Activated CD4-positive, alpha-beta memory T cell treated with anti-CD3 and anti-CD28 coated beads for 36 hours (primary cell): ENCODE results near the gene ZNF268. TPM values are rescaled to one million over a fixed set of nuclear protein-coding genes. Genes with fewer than 3 reads are reported as not detected.
"Not testable (repeated sequence)": the region's sequence is repeated elsewhere in the genome, so short reads cannot be mapped to it uniquely, and the experiment has no call there.

Source experiments
- CTCF ChIA-PET: fragments of 350-600 bp; sonication (Branson Sonifier 250); formaldehyde crosslinking; loops from one replicate; lab custom pipeline; 2021; ENCODE audit warnings: antibody characterized with exemption, inconsistent platforms; lab: Charles Lee
- POLR2A ChIA-PET: fragments of 350-600 bp; sonication (Branson Sonifier 250); formaldehyde crosslinking; loops from one replicate; lab custom pipeline; 2021; ENCODE audit warnings: antibody characterized with exemption; lab: Charles Lee
- DNase-seq: peaks from one replicate; pipeline ENCODE4 v3.0.0-alpha.2; 2020
- H3K27ac Mint-ChIP-seq: one replicate; pipeline ENCODE4 v1.8.0; 2021; ENCODE audit warnings: mixed read lengths
- H3K27me3 Mint-ChIP-seq: one replicate; pipeline ENCODE4 v1.8.0; 2021; ENCODE audit warnings: mixed read lengths
- H3K36me3 Mint-ChIP-seq: one replicate; pipeline ENCODE4 v1.8.0; 2021; ENCODE audit warnings: mixed read lengths
- H3K4me1 Mint-ChIP-seq: one replicate; pipeline ENCODE4 v1.8.0; 2021; ENCODE audit warnings: low read depth, mixed read lengths
- H3K4me3 Mint-ChIP-seq: one replicate; pipeline ENCODE4 v1.8.0; 2021; ENCODE audit warnings: mild to moderate bottlenecking, mixed read lengths
- H3K9me3 Mint-ChIP-seq: one replicate; pipeline ENCODE4 v1.8.0; 2021; ENCODE audit warnings: mixed read lengths
- intact Hi-C: fragments of 100-400 bp; cut with micrococcal nuclease; formaldehyde crosslinking; loops from one replicate; pipeline ENCODE4 v1.15.1; 2023
- total RNA-seq, 2 experiments: library from RNA; stranded (reverse); gene quantifications; one replicate each; pipeline ENCODE4 v1.2.3, GENCODE V29; 2021

The ZNF268 gene
- total RNA-seq, 2 experiments from 2014 or later = 9.2 to 11.8 TPM

GRCh38 chr12:133231001-133231400 is 49.7 kb downstream of the ZNF268 start:
- Mint-ChIP-seq H3K4me1 (no peaks in the 10 kb centered on the region), H3K27me3 (peaks cover 2% of the 10 kb centered on the region), H3K4me3 (no peak overlapping the region), H3K9me3 (peaks cover 7% of the 10 kb centered on the region), H3K27ac (no peak overlapping the region), H3K36me3 (no peaks in the 10 kb centered on the region)
- DNase-seq = no peak
- ChIA-PET POLR2A (no interaction called here), CTCF (no interaction called here)
- intact Hi-C loops = no loop called here

GRCh38 chr12:133233006-133233405 is 51.7 kb downstream of the ZNF268 start:
- H3K27ac Mint-ChIP-seq = no peak overlapping the region
- H3K36me3 Mint-ChIP-seq = peaks cover 3% of the 10 kb centered on the region
- peaks cover 2% of the 10 kb centered on the region for H3K27me3 Mint-ChIP-seq
- ChIA-PET POLR2A (no interaction called here), CTCF (no interaction called here)
- intact Hi-C loops = no loop called here
- no peaks in the 10 kb centered on the region for H3K4me1 Mint-ChIP-seq
- DNase-seq = no peak
- peaks cover 10% of the 10 kb centered on the region for H3K9me3 Mint-ChIP-seq
- no peak overlapping the region for H3K4me3 Mint-ChIP-seq

GRCh38 chr12:133233993-133234564 is 52.8 kb downstream of the ZNF268 start:
- no peak overlapping the region for H3K27ac Mint-ChIP-seq
- no peaks in the 10 kb centered on the region for H3K4me1 Mint-ChIP-seq
- CTCF ChIA-PET = no interaction called here
- intact Hi-C loops = no loop called here
- DNase-seq = no peak
- H3K4me3 Mint-ChIP-seq = no peak overlapping the region
- H3K36me3 Mint-ChIP-seq = peaks cover 3% of the 10 kb centered on the region
- peaks cover 10% of the 10 kb centered on the region for H3K9me3 Mint-ChIP-seq
- no peaks in the 10 kb centered on the region for H3K27me3 Mint-ChIP-seq
- POLR2A ChIA-PET = no interaction called here

- H3K27me3 Mint-ChIP-seq = no peaks in the 10 kb centered on the region
- no peak overlapping the region for H3K27ac Mint-ChIP-seq
- H3K4me3 Mint-ChIP-seq = no peak overlapping the region
- no peak for DNase-seq
- peaks cover 10% of the 10 kb centered on the region for H3K9me3 Mint-ChIP-seq
- no peaks in the 10 kb centered on the region for H3K4me1 Mint-ChIP-seq
- ChIA-PET CTCF (no interaction called here), POLR2A (no interaction called here)
- intact Hi-C loops = no loop called here
- H3K36me3 Mint-ChIP-seq = peaks cover 3% of the 10 kb centered on the region
Observed at GRCh38 chr12:133234971-133235370, 53.7 kb downstream of the ZNF268 start.

- CTCF ChIA-PET = no interaction called here
- DNase-seq = no peak
- H3K27me3 Mint-ChIP-seq = no peaks in the 10 kb centered on the region
Observed at GRCh38 chr12:133235401-133236112, 54.3 kb downstream of the ZNF268 start, which contains the start of gene ANHX. ANHX (minus strand) TSS chr12:133235877; CDS start chr12:133234356, 1,521 bp downstream.

GRCh38 chr12:133236144-133236543 is 54.8 kb downstream of the ZNF268 start:
- H3K36me3 Mint-ChIP-seq = peaks cover 3% of the 10 kb centered on the region
- intact Hi-C loops = no loop called here
- DNase-seq = no peak
- H3K27ac Mint-ChIP-seq = no peak overlapping the region
- H3K4me1 Mint-ChIP-seq = no peaks in the 10 kb centered on the region
- ChIA-PET POLR2A (no interaction called here), CTCF (no interaction called here)
- H3K27me3 Mint-ChIP-seq = no peaks in the 10 kb centered on the region
- H3K9me3 Mint-ChIP-seq = peaks cover 10% of the 10 kb centered on the region
- no peak overlapping the region for H3K4me3 Mint-ChIP-seq

More at GRCh38 chr12:133235401-133236112, 54.3 kb downstream of the ZNF268 start, which contains the start of gene ANHX:
- intact Hi-C loops = no loop called here
- POLR2A ChIA-PET = no interaction called here
- peaks cover 3% of the 10 kb centered on the region for H3K36me3 Mint-ChIP-seq
- H3K4me1 Mint-ChIP-seq = no peaks in the 10 kb centered on the region
- peaks cover 10% of the 10 kb centered on the region for H3K9me3 Mint-ChIP-seq
- no peak within 1 kb of the TSS for H3K27ac Mint-ChIP-seq
- no peak within 1 kb of the TSS for H3K4me3 Mint-ChIP-seq

GRCh38 chr12:133236556-133236955 is 55.3 kb downstream of the ZNF268 start:
- Mint-ChIP-seq H3K9me3 (peaks cover 10% of the 10 kb centered on the region), H3K36me3 (peaks cover 3% of the 10 kb centered on the region), H3K4me3 (no peak overlapping the region), H3K4me1 (no peaks in the 10 kb centered on the region), H3K27me3 (no peaks in the 10 kb centered on the region), H3K27ac (no peak overlapping the region)
- POLR2A ChIA-PET = no interaction called here
- intact Hi-C loops = no loop called here
- no peak for DNase-seq
- CTCF ChIA-PET = no interaction called here

- peaks cover 2% of the 10 kb centered on the region for H3K27me3 Mint-ChIP-seq
- intact Hi-C loops = no loop called here
- H3K27ac Mint-ChIP-seq = no peak overlapping the region
- H3K4me3 Mint-ChIP-seq = no peak overlapping the region
- CTCF ChIA-PET = no interaction called here
- POLR2A ChIA-PET = no interaction called here
- H3K9me3 Mint-ChIP-seq = peaks cover 47% of the 10 kb centered on the region
- H3K4me1 Mint-ChIP-seq = no peaks in the 10 kb centered on the region
- peaks cover 6% of the 10 kb centered on the region for H3K36me3 Mint-ChIP-seq
- DNase-seq = no peak
Observed at GRCh38 chr12:133251732-133252131, 70.4 kb downstream of the ZNF268 start.

- H3K36me3 Mint-ChIP-seq, POLR2A ChIA-PET, DNase-seq, H3K4me3 Mint-ChIP-seq, H3K4me1 Mint-ChIP-seq, H3K27ac Mint-ChIP-seq, intact Hi-C loops, H3K27me3 Mint-ChIP-seq, CTCF ChIA-PET: not testable (repeated sequence)
- H3K9me3 Mint-ChIP-seq = peaks cover 31% of the 10 kb centered on the region
Observed at GRCh38 chr12:133255833-133256232, 74.5 kb downstream of the ZNF268 start.

- Mint-ChIP-seq H3K27me3 (no peaks in the 10 kb centered on the region), H3K9me3 (peaks cover 27% of the 10 kb centered on the region), H3K27ac (no peak overlapping the region), H3K36me3 (no peaks in the 10 kb centered on the region), H3K4me1 (no peaks in the 10 kb centered on the region), H3K4me3 (no peak overlapping the region)
- POLR2A ChIA-PET = no interaction called here
- DNase-seq = no peak
- intact Hi-C loops = no loop called here
- CTCF ChIA-PET = no interaction called here
Observed at GRCh38 chr12:133256321-133256720, 75.0 kb downstream of the ZNF268 start.

GRCh38 chr12:133264173-133264572 is 82.9 kb downstream of the ZNF268 start:
- Mint-ChIP-seq H3K27me3 (no peaks in the 10 kb centered on the region), H3K4me1 (no peaks in the 10 kb centered on the region), H3K9me3 (no peaks in the 10 kb centered on the region), H3K36me3 (no peaks in the 10 kb centered on the region), H3K4me3 (no peak overlapping the region), H3K27ac (no peak overlapping the region)
- intact Hi-C loops = no loop called here
- POLR2A ChIA-PET = no interaction called here
- no peak for DNase-seq
- CTCF ChIA-PET = no interaction called here
